ENCODE measurements around the gene WFS1.

WFS1 gene

DNA sequence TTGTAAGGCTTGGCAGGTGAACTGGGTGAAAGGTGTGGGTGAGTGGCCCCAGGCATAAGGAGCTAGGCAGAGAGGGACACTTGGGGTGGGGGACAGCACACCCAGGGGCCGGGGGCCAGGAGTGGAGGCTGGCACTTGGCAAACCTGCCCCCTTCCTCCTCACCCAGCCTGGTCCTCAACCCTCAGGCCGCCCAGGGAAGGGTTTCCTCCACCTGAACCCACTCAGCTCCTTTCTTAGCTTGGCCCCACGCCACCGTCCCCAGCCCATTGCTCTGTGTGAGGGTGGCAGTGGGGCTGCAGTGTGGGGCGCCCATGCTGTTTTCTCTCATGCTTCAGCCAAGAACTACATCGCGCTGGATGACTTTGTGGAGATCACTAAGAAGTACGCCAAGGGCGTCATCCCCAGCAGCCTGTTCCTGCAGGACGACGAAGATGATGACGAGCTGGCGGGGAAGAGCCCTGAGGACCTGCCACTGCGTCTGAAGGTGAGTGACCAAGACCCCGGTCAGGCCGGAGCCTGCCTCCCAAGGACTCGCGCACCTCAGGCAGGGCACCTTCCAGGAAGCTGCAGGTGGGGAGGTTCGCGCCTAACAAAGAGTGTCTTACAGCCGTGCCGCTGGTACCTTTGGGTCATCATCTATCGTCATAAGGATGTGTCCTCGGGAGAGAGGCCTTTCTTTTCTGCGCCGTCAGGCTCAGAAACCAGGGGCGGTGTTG is 25.2 kb downstream of the WFS1 start:
- no peak for DNase-seq

DNA sequence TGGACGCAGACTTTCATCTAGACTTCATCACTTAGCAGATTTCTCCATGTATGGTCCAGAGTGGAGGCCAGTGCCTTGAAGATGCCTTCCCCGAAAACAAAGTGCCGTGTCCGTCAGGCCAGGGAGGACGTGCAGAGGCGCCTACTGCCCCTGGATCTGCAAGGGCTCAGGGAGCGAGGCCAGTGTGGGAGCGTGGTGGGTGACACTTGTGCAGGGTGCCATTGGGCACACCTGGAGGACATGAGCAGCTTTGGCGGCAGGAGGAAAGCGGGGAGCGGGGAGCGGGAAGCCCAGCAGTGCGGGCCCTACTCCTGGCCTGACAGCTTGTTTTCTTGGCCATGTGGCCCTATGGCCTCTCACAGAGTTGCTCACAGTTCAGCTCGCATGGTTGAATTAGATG is 25.8 kb downstream of the WFS1 start:
- no peak for DNase-seq

- no peak for DNase-seq
Observed at GRCh38 chr4:6296026-6296425, 26.4 kb downstream of the WFS1 start.

- DNase-seq, result peak in 6 of 56 donors; percentile 18 to 42 (median 32)
Observed at GRCh38 chr4:6297266-6297815, 27.7 kb downstream of the WFS1 start.

DNA sequence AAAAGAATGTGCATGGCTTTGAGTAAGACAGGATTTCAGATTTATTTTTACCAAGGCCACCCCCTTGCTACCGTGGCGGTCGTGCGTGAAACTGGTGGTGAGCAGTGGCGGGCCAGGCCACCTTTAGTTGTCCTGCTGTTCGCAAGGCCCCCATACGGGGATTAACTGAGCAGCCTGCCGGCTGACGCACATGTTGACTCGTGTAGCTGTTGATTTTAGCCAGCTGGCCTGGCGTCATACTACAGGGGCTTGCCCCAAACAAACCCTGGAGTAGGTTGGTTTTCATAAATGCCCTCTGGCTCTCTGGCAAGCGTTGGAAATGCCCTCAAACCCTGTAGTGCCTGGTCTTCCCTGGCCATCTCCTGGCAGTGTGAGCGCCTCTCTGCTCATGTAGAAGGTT is 28.4 kb downstream of the WFS1 start:
- DNase-seq, result no peak

GRCh38 chr4:6298852-6299251 is 29.2 kb downstream of the WFS1 start:
- peak in 3 of 56 donors; percentile 24 to 36 (median 35) for DNase-seq

GRCh38 chr4:6299875-6300274 is 30.2 kb downstream of the WFS1 start:
- no peak for DNase-seq

DNA sequence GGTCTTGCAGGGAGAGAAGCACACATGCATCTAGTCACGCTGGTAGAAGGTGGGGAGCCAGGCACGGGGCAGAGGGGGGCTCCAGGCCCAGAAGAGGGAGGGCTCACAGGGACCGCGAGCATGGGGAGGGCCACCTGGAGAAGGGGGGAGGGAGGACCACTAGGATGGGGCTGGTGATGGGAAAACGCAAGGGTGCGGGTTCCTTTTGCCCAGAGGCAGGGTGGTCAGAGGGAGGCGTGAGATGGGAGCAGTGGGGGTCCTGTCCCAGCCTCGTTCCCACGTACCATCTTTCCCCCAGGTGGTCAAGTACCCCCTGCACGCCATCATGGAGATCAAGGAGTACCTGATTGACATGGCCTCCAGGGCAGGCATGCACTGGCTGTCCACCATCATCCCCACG is 30.7 kb downstream of the WFS1 start:
- DNase-seq, result no peak

DNA sequence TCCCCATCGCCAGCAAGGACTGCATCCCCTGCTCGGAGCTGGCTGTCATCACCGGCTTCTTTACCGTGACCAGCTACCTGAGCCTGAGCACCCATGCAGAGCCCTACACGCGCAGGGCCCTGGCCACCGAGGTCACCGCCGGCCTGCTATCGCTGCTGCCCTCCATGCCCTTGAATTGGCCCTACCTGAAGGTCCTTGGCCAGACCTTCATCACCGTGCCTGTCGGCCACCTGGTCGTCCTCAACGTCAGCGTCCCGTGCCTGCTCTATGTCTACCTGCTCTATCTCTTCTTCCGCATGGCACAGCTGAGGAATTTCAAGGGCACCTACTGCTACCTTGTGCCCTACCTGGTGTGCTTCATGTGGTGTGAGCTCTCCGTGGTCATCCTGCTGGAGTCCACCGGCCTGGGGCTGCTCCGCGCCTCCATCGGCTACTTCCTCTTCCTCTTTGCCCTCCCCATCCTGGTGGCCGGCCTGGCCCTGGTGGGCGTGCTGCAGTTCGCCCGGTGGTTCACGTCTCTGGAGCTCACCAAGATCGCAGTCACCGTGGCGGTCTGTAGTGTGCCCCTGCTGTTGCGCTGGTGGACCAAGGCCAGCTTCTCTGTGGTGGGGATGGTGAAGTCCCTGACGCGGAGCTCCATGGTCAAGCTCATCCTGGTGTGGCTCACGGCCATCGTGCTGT is 31.5 kb downstream of the WFS1 start:
- no peak for DNase-seq

DNA sequence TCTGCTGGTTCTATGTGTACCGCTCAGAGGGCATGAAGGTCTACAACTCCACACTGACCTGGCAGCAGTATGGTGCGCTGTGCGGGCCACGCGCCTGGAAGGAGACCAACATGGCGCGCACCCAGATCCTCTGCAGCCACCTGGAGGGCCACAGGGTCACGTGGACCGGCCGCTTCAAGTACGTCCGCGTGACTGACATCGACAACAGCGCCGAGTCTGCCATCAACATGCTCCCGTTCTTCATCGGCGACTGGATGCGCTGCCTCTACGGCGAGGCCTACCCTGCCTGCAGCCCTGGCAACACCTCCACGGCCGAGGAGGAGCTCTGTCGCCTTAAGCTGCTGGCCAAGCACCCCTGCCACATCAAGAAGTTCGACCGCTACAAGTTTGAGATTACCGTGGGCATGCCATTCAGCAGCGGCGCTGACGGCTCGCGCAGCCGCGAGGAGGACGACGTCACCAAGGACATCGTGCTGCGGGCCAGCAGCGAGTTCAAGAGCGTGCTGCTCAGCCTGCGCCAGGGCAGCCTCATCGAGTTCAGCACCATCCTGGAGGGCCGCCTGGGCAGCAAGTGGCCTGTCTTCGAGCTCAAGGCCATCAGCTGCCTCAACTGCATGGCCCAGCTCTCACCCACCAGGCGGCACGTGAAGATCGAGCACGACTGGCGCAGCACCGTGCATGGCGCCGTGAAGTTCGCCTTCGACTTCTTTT is 32.2 kb downstream of the WFS1 start:
- no peak for DNase-seq

DNA sequence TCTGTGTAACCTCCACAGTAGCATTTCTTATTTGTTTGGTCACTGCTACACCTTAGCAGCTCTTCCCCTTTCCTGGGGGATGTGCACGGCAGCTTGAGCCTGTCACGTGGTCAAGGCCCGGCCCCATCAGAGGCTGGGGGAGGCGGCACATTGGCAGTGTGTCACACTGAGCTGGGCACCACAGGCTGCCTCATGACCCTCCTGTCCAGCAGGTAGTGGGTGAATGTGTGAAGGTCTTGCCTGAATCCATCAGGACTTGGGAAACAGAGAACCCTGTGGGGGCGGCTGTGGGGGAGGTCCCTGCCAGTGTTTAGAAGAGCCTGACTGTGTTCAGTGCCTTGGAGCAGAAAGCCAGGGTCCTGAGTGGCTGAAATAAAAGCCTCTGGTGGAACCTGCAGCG is 33.2 kb downstream of the WFS1 start:
- DNase-seq, result no peak

DNA sequence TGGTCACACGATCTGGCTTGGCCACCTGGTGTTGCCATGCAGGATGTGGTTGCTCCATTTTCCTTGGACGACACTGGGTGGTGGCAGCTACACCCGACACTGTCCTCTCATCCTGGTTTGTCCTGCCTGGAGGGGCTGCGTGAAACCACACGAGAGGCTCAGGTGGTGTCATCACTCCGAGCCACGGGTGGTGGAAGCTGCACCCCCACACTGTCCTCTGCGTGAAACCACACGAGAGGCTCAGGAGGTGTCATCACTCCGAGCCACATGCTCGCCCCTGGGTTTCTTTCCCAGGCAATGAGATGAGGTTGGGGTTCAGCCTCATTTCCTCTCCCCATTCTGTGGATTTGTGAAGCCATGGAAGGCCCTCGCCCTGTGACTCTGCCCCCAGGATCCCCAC is 34.3 kb downstream of the WFS1 start:
- no peak for DNase-seq

DNA sequence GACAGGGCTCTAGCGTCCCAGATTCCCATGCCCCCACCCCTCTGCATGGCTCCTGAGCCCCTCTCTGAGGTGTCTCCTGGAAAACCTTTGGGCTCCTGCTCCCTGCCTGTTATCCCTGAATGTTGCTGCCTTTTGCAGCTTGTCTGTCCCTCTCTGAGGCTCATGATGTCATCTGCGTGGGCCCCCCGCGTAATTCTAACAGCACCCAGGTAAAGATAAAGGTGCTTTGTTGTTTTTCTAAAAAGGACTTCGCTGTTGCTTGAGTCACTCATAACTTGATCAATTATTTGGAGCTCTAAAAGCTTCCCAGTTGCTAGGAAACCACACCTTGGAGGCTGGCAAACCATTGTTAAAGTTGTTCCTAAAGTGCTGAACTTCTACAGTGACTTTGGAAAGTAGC is 36.6 kb downstream of the WFS1 start:
- peak in 23 of 56 donors; percentile 16 to 81 (median 42) for DNase-seq

DNA sequence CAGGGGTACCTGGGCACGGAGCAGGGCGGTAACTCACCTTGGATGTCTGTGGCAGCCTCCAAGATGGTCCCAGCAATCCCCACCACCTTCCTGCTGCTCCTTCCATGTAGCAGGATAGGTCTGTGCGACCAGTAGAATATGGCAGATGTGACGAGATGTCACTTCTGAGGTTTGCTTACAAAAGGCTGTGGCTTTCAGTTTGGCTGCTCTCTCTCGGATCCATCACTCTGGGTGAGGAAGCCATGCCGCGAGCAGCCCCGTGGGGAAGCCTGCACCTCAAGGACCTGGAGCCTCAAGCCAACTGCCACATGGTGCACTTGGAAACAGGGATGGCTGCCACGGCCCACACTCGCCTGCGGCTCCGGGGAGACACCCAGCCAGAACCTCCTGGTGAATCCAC is 37.6 kb downstream of the WFS1 start:
- no peak for DNase-seq

DNA sequence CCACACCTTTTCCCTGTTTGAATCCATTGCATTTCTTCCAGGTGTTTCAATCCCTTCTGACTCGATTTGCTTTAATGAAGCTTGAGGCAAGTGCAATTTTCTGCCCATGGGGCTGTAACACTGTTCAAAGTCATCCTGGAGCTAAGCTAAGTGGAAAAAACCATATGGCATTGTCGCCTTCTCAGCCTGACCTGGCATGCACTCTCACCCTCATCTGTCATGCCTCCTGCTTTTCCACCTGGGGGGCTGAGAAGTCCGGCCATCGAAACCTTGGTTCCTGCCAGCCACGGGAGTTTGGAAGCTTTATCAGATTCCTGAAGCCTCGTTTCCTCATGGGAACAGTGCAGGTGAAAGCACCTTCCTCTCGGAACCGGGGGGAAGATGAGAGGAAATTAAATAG is 38.2 kb downstream of the WFS1 start:
- no peak for DNase-seq

GRCh38 chr4:6308899-6309643 is 39.4 kb downstream of the WFS1 start:
- peak in 7 of 56 donors; percentile 24 to 40 (median 27) for DNase-seq

- no peak for DNase-seq
Observed at GRCh38 chr4:6309777-6310176, 40.1 kb downstream of the WFS1 start.

GRCh38 chr4:6313216-6313615 is 43.6 kb downstream of the WFS1 start:
- no peak for DNase-seq

- no peak for DNase-seq
Observed at GRCh38 chr4:6316461-6317003, 46.9 kb downstream of the WFS1 start.

GRCh38 chr4:6318206-6318605 is 48.6 kb downstream of the WFS1 start:
- no peak for DNase-seq

DNA sequence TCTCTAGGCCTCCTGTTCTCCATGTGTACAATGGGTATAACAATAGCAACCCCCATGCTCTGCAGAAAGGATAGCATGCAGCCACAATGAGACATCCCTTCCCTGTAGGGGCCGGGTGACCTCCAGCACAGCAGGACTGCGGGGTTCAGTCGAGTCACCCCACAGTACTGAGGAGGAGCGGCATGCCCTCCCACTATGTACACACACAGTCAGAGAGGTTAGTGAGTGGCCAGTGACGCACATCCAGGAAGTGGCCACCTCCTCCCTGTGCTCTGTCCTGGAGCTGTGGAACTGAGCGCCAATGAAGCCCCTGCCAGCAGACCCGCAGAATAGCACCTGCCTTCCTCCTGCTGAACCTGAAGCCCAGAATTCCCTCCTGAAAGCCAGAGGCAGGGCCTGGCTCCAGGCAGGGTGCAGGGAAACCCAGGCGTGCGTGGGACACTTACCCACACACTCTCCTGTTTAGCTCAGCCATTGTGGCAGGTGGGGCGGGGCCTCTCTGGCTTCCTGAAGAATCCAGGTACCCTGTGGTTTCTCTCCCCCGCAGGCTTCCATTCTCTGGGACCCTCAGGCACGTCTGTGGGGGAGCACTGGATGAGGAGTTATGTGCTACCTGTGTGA is 50.0 kb downstream of the WFS1 start:
- no peak for DNase-seq
